MM.1S (cell line): ENCODE results near the gene PCDH1.

Source experiments
- CTCF ChIP-seq: fragments of 300-600 bp; sonication (generic); IDR thresholded peaks from 2 replicates; pipeline ENCODE4 v1.5.1; 2016; ENCODE audit warnings: antibody characterized with exemption, low read length, mixed read lengths
- EZH2 ChIP-seq: fragments of 300-600 bp; sonication (generic); optimal IDR thresholded peaks from 2 replicates; pipeline ENCODE3; 2017; ENCODE audit warnings: low read depth, mild to moderate bottlenecking, antibody characterized with exemption, low read length, mixed read lengths
- EZH2phosphoT487 ChIP-seq: fragments of 300-600 bp; sonication (generic); IDR thresholded peaks from 2 replicates; pipeline ENCODE4 v1.6.1; 2018; ENCODE audit warnings: antibody characterized with exemption, low read length

DNA sequence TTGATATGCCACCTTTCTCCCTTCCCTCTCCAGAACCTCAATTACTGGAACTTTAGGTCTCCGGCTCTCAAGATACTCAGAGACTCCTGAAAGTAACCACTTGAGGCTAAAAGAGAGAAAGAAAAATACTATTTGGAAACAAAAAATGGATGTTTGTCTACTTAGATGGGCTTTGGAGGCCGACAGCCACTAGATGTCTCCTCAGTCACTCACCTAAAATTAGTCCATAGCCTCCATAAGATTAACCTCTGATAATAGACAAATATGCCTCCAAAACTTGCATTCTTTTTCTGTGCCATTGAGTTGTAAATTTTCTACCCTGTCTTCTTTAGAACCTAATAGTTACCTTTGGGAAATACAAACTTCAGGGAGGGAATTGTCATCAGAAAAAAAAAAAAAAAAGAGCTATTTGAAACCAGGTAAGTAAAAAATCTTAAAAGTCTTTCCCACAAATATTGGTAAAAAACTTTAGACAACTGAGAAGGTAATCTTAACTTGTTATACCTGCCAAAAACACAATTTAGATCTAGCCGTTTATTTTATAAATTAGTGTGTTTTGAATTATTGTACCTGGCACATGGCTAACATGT lies 11.2 kb upstream of the PCDH1 start:
- TF ChIP-seq CTCF (peak; percentile 63), EZH2 (no peak), EZH2phosphoT487 (no peak)
